Ovary (tissue), 10 donors: Measurements from ENCODE around the gene SMIM44. TPM values are rescaled to one million over a fixed set of nuclear protein-coding genes. Genes with fewer than 3 reads are reported as not detected.

Source experiments
- DNase-seq, 5 donors: peaks; one replicate each; pipeline ENCODE4 v3.0.0-alpha.2; 2019 to 2020
- H3K27ac ChIP-seq, 2 donors: fragments of 200-600 bp; one replicate each; pipeline versions ENCODE4 v1.5.1 to v1.8.0; 2019 to 2022
- H3K27me3 ChIP-seq: fragments of 200-600 bp; one replicate; pipeline ENCODE4 v1.8.0; 2022
- H3K36me3 ChIP-seq: fragments of 200-600 bp; sonication (generic); one replicate; pipeline ENCODE4 v1.5.1; 2019
- H3K4me1 ChIP-seq: one replicate; pipeline ENCODE4 v1.8.1; 2013; ENCODE audit warnings: mild to moderate bottlenecking, moderate library complexity; ENCODE audit not compliant: insufficient read depth
- H3K4me3 ChIP-seq: fragments of 200-600 bp; sonication (generic); one replicate; pipeline ENCODE4 v1.5.1; 2017
- H3K9me3 ChIP-seq, 2 donors: fragments of 200-600 bp in 1 of 2; sonication (generic) in 1 of 2; one replicate each; pipeline versions ENCODE4 v1.5.1 to v1.8.1; 2013 to 2019; ENCODE audit warnings: mild to moderate bottlenecking in 1 of 2, moderate library complexity in 1 of 2
- EP300 ChIP-seq: sonication (generic); formaldehyde crosslinking; IDR thresholded peaks from one replicate; pipeline ENCODE4 v1.6.1; 2017; ENCODE audit warnings: antibody characterized with exemption
- POLR2A ChIP-seq: fragments of 450-650 bp; IDR thresholded peaks from one replicate; pipeline ENCODE4 v1.6.1; 2017; ENCODE audit warnings: antibody characterized with exemption, mild to moderate bottlenecking, moderate library complexity
- WGBS, 3 donors: extraction: QIAGEN DNeasy Blood & Tissue Kit in 1 of 3; methylation state at CpG; one replicate each; pipeline versions ENCODE4 v1.1.5 to v1.1.7; 2013 to 2017; 5-methylcytosine and 5-hydroxymethylcytosine counted together
- intact Hi-C, 4 donors: fragments of 100-400 bp; cut with DNase I; formaldehyde crosslinking; loops; one replicate each; pipeline versions ENCODE4 v1.11.0 to v1.15.1; 2022 to 2023
- long read RNA-seq, 3 donors: library from polyadenylated mRNA in 2 of 3; unstranded in 2 of 3; transcript quantifications; one replicate each; pipeline ENCODE4 v2.0.0 and lab custom pipeline, GENCODE V29; 2021 to 2026
- polyA plus RNA-seq, 2 donors: library from polyadenylated mRNA; stranded (reverse); fragments of 200-250 nt in 1 of 2; fragments of 350-450 nt in 1 of 2; fragmentation: Illumina TruSeq in 1 of 2; extraction: RNeasy Lipid Tissue Mini Kit (QIAGEN cat#74804) in 1 of 2; gene quantifications; one replicate each; pipeline ENCODE4 v1.2.3, GENCODE V29; 2013 to 2014
- total RNA-seq, 7 donors: library from RNA; depleted of rRNA in 2 of 7; stranded (reverse); fragments of >200 nt in 2 of 7; fragmentation: NEBNext Ultra II Directional in 3 of 7; extraction: Animal tissue kit (Norgen Biotek cat#: 25700) in 3 of 7; gene quantifications; one replicate each; pipeline versions ENCODE4 v1.1.0 to v1.2.4, GENCODE V29; 2016 to 2023
- TF ChIP-seq, protein P1 (sequence below), 3 donors: fragments of 450-650 bp in 2 of 3; fragments of 200-600 bp in 1 of 3; IDR thresholded peaks; one replicate each; pipeline versions ENCODE4 v1.5.1 to v1.8.0; 2016 to 2022; ENCODE audit warnings: antibody characterized with exemption in 3 of 3, mild to moderate bottlenecking in 1 of 3
- donor health status: DM: no; HTN: no; CAD: no; lungs with moderate emphysema.
- donor health status: DM: no; HTN: no; CAD: no.
- donor health status: Bipolar disorder and iron deficiency.
- donor health status: DM: yes; HTN: yes; CAD: no.
- donor health status: DM: no; HTN: no; CAD: no.
- donor health status: DM: yes; HTN: yes; CAD: no.

Gene SMIM44
- total RNA-seq (under 1 TPM in 1 of 7 donors, not detected in 6; 0.92 TPM), polyA plus RNA-seq (not detected)
- long read RNA-seq, donor 1 = 0 reads
- long read RNA-seq, donor 2 = 0 reads
- long read RNA-seq, donor 3 = 0 reads

DNA sequence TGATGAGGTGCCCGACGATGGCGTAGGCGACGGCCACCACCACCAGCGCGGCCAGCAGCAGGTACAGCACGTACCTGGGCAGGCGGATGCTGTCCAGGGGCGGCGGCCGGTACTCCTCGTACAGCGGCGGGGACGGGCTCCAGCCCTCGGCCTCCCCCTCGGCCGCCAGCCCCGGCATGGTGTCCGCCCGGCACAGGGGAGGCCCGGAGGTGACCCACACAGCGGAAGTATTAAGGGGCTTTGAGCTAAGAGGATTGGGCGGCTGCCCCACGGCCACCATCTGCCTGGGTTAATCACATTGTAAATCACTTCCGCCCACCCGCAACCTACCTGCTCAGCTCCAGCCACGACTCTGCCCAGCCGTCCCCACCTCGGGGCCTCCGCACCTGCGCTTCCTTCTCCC lies at the start of gene SMIM44:
SMIM44 (minus strand) TSS at position 216 of the 403 bp plus-strand sequence; CDS start at position 178, 38 bp downstream.
- no peak for DNase-seq
- Histone ChIP-seq H3K4me3 (no peak within 1 kb of the TSS), H3K36me3 (no peaks in the 10 kb centered on the region), H3K9me3 (no peaks in the 10 kb centered on the region), H3K4me1 (no peaks in the 10 kb centered on the region), H3K27me3 (no peaks in the 10 kb centered on the region), H3K27ac (no peak within 1 kb of the TSS)
- intact Hi-C loops = loop anchor here in 1 of 4 donors (5.0 kb wide), 1 partner anchor 161 kb away; no protein-coding TSS in a partner anchor
- WGBS, 3 donors = 40 to 62% (median 55%) methylated on average over 31 to 33 of the region's 33 CpGs
- TF ChIP-seq POLR2A = no peak
- TF ChIP-seq EP300 = no peak
- TF ChIP-seq, protein P1, sequence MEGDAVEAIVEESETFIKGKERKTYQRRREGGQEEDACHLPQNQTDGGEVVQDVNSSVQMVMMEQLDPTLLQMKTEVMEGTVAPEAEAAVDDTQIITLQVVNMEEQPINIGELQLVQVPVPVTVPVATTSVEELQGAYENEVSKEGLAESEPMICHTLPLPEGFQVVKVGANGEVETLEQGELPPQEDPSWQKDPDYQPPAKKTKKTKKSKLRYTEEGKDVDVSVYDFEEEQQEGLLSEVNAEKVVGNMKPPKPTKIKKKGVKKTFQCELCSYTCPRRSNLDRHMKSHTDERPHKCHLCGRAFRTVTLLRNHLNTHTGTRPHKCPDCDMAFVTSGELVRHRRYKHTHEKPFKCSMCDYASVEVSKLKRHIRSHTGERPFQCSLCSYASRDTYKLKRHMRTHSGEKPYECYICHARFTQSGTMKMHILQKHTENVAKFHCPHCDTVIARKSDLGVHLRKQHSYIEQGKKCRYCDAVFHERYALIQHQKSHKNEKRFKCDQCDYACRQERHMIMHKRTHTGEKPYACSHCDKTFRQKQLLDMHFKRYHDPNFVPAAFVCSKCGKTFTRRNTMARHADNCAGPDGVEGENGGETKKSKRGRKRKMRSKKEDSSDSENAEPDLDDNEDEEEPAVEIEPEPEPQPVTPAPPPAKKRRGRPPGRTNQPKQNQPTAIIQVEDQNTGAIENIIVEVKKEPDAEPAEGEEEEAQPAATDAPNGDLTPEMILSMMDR (IDR thresholded peaks at IDR 0.05) = no peak

DNA sequence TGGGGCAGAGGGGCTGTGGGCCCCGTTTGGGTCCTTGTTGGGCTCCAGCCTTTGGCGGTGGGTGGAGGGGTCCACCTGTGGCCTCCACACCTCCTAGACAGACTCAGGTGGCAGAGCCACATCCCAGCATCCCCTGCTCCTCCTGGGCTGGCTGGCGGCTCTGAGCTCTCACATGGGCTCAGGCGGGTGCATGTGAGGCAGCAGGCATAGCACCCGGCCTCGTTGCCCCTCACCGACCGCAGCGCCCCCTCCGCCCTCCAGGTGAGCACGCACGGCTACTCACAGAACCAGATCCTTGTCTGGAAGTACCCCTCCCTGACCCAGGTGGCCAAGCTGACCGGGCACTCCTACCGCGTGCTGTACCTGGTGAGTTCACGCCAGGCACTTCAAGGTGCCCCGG lies 49.8 kb upstream of the SMIM44 start:
- Histone ChIP-seq H3K36me3 (no peaks in the 10 kb centered on the region), H3K27ac (no peak overlapping the region), H3K27me3 (no peaks in the 10 kb centered on the region), H3K4me3 (no peak overlapping the region), H3K4me1 (peaks cover 9% of the 10 kb centered on the region), H3K9me3 (no peaks in the 10 kb centered on the region)
- WGBS, 3 donors = 80 to 85% (median 82%) methylated on average over 11 to 17 of the region's 17 CpGs
- intact Hi-C loops = no loop called here
- TF ChIP-seq, protein P1 (IDR thresholded peaks at IDR 0.05) = no peak
- TF ChIP-seq EP300 = no peak
- no peak for TF ChIP-seq POLR2A
- peak in 1 of 5 donors; percentile 31 for DNase-seq

DNA sequence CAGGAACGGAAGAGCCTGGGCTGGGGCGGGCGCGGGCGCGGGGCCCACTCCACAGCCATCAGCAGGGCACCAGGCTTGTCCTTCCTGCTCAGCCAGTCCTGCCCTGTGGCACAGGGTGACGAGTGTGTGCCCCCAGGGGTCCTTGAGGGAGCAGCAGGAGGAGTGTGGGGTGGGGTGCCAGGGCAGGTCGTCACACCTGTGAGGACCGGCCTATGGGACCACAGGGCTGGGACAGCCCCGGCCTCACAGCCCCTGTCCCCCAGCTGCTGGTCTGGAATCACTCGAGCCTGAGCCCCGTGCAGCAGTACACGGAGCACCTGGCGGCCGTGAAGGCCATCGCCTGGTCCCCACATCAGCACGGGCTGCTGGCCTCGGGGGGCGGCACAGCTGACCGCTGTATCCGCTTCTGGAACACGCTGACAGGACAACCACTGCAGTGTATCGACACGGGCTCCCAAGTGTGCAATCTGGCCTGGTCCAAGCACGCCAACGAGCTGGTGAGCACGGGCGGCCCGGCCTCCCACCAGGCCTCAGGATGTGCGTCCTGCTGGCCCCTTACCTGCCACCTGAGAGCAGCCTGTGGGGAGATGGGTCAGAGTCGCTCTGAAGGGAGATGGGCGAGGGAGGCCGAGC lies 49.0 kb upstream of the SMIM44 start:
- TF ChIP-seq, protein P1 (IDR thresholded peaks at IDR 0.05) = no peak
- TF ChIP-seq EP300 (no peak), POLR2A (no peak)
- H3K36me3 ChIP-seq = no peaks in the 10 kb centered on the region
- H3K27ac ChIP-seq = no peak overlapping the region
- 90 to 91% (median 91%) methylated on average over 31 to 33 of the region's 33 CpGs for WGBS, 3 donors
- H3K4me1 ChIP-seq = peaks cover 8% of the 10 kb centered on the region
- intact Hi-C loops = no loop called here
- no peak overlapping the region for H3K4me3 ChIP-seq
- peak in 2 of 5 donors; percentile 19 to 38 for DNase-seq
- no peaks in the 10 kb centered on the region for H3K9me3 ChIP-seq
- no peaks in the 10 kb centered on the region for H3K27me3 ChIP-seq

DNA sequence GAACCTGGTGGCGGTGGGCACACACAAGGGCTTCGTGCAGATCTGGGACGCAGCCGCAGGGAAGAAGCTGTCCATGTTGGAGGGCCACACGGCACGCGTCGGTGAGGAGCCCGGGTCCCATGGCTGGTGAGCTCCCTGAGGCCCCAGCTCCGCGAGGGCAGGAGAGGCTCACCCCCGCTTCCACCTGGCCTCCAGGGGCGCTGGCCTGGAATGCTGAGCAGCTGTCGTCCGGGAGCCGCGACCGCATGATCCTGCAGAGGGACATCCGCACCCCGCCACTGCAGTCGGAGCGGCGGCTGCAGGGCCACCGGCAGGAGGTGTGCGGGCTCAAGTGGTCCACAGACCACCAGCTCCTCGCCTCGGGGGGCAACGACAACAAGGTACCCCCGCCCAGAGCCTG lies 48.5 kb upstream of the SMIM44 start:
- WGBS, 3 donors = 88 to 90% (median 90%) methylated on average over 29 of the region's 29 CpGs
- Histone ChIP-seq H3K9me3 (no peaks in the 10 kb centered on the region), H3K4me1 (peaks cover 4% of the 10 kb centered on the region), H3K36me3 (no peaks in the 10 kb centered on the region), H3K4me3 (no peak overlapping the region), H3K27me3 (no peaks in the 10 kb centered on the region), H3K27ac (no peak overlapping the region)
- TF ChIP-seq POLR2A (no peak), EP300 (no peak)
- TF ChIP-seq, protein P1 (IDR thresholded peaks at IDR 0.05) = no peak
- intact Hi-C loops = no loop called here
- DNase-seq = peak in 2 of 5 donors; percentile 27 to 35
